ENCODE results near the gene MGMT. TPM values are rescaled to one million over a fixed set of nuclear protein-coding genes. Genes with fewer than 3 reads are reported as not detected.

MGMT gene
- total RNA-seq, 3 donors from 2014 or later = 15.4 to 17.5 (median 16.3) TPM

DNA sequence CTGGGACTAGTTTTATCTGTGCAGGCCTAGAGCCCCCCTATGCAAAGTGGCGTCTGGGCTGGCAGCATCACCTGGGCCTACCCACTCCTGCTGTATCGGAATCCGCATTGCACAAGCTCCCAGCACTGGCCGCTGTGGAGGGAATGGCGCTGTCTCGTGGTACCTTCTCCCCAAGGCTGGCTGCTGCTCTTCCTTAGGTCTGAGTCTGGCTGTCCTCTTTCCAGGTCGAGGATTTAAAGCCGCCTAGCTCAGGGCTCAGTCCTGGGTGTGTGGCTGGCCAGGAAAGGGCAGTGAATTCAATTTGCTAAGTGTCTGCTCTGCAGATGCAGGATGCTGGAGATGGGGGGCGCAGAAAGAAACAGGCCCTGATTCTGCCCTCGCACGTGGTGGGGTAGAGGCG, 44.7 kb downstream of the MGMT start:
- no peaks in the 10 kb centered on the region for H3K4me1 ChIP-seq (ENCODE audit: low read depth)
- ATAC-seq = no peak
- TF ChIP-seq, protein P1, sequence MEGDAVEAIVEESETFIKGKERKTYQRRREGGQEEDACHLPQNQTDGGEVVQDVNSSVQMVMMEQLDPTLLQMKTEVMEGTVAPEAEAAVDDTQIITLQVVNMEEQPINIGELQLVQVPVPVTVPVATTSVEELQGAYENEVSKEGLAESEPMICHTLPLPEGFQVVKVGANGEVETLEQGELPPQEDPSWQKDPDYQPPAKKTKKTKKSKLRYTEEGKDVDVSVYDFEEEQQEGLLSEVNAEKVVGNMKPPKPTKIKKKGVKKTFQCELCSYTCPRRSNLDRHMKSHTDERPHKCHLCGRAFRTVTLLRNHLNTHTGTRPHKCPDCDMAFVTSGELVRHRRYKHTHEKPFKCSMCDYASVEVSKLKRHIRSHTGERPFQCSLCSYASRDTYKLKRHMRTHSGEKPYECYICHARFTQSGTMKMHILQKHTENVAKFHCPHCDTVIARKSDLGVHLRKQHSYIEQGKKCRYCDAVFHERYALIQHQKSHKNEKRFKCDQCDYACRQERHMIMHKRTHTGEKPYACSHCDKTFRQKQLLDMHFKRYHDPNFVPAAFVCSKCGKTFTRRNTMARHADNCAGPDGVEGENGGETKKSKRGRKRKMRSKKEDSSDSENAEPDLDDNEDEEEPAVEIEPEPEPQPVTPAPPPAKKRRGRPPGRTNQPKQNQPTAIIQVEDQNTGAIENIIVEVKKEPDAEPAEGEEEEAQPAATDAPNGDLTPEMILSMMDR (IDR thresholded peaks at IDR 0.05) = no peak
- no peaks in the 10 kb centered on the region for H3K36me3 ChIP-seq (ENCODE audit: low read depth)
- H3K9me3 ChIP-seq = peaks cover 13% of the 10 kb centered on the region
- intact Hi-C loops (cut with DNase I, micrococcal nuclease) = no loop called here
- no peak overlapping the region for H3K4me3 ChIP-seq
- no peak for DNase-seq

DNA sequence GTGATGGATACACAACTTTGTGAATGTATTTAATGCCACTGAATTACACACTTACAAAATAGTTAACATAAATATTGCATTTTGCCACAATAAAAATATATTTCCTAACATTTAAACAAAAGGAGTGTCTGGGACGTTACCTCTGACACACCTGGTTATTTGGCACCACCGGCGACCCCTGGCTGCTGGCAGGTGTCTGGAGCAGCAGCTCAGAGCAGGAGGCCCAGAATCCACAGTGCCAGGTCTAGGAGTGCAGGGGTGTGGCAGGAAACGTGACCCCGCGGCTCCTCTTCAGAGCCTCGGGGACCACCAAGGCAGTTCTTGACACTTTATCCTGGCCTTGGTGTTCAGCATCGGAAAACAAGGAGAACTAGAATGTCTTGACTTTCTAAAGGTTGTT, 46.3 kb downstream of the MGMT start:
- H3K4me3 ChIP-seq = no peak overlapping the region
- TF ChIP-seq, protein P1 (IDR thresholded peaks at IDR 0.05) = no peak
- intact Hi-C loops (cut with DNase I, micrococcal nuclease) = no loop called here

DNA sequence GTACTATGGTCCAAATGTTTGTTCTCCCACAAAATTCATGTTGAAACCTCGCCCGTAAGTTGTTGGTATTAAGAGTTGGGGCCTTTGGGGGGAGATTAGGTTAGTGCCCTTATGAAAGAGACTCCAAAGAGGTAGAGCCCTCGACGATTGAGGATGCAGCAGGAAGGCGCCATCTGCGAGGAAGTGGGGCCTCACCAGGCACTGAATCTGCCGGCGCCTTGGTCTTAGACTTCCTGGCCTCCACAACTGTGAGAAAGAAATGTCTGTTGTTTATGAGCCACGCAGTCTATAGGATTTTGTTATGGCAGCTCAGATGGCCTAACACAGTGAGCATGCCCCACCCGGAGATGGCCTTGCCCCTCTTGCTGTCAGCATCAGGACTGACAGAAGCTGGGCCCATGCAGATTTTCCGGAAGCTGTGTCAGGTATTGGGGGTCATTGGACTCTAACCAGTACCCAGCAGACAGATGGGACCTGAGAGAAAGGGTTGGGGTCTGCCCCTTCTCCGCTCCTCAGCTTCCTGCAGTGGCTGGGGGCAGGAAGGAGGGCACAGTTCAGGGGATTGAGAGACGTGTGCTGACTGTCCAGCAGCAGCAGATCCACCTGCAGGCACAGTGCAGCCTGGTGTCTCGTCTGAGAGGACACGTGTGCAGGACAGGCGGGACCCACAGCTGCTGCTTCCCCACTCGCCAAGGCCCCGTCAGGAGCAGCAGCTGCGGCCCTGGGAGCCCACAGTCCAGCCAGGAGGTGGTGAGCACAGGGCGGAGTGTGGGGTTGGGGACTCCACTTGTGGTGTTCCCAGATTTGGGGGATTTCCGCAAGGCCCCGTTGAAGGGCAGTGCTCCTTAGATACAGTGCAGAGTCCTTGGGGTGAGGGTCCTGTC, 47.8 kb downstream of the MGMT start:
- no peaks in the 10 kb centered on the region for H3K9me3 ChIP-seq
- no peak for ATAC-seq
- intact Hi-C loops (cut with DNase I, micrococcal nuclease) = no loop called here

More for the DNA sequence above, 46.3 kb downstream of the MGMT start:
- DNase-seq = no peak
- no peaks in the 10 kb centered on the region for H3K4me1 ChIP-seq (ENCODE audit: low read depth)
- no peaks in the 10 kb centered on the region for H3K36me3 ChIP-seq (ENCODE audit: low read depth)
- no peaks in the 10 kb centered on the region for H3K9me3 ChIP-seq
- no peak for ATAC-seq

DNA sequence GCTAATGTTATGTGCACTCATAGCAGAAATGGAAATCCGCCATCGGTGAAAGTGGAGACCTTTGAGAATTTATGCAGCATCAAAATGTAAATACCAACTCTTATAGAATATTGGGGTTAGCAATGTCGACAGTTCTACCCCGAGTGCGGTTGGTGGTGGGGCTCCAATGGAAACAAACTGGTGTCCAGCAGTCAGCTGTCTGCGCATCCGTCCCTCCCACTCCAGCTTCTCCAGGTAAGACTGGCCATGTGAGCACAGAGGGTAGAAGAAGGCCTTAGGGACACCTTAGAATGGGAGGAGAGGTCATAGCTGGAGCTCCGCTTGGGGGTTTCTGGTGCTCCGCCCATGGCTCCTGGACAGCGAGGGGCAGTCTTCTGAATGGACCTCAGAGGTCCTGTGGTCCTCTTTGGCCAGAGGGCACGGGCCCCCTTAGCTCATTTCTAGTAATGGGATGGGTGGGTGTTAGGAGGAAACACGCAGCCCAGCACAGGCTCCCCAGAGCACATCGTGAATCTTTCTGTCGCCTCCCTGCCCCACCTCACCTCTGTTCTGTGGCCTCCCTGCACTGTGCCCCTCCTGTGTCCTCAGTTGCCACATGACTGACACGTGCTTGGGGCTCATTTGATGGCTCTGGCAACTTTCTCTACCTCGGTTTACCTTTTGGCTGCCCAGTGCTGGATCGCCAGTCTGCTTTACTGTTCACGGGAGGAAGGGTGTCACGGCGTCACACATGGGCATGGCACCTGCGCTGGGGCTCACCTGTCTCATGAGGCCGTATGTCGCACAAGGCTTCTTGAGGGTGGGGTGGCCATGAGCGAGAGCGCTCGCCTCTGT, 50.0 kb downstream of the MGMT start:
- Histone ChIP-seq H3K36me3 (ENCODE audit: low read depth) (no peaks in the 10 kb centered on the region), H3K4me1 (ENCODE audit: low read depth) (no peaks in the 10 kb centered on the region), H3K9me3 (no peaks in the 10 kb centered on the region), H3K4me3 (no peak overlapping the region)
- intact Hi-C loops (cut with DNase I, micrococcal nuclease) = no loop called here
- no peak for DNase-seq
- no peak for ATAC-seq
- TF ChIP-seq, protein P1 (IDR thresholded peaks at IDR 0.05) = no peak

More for the DNA sequence above, 47.8 kb downstream of the MGMT start:
- TF ChIP-seq, protein P1 (IDR thresholded peaks at IDR 0.05) = no peak
- H3K36me3 ChIP-seq (ENCODE audit: low read depth) = no peaks in the 10 kb centered on the region
- no peaks in the 10 kb centered on the region for H3K4me1 ChIP-seq (ENCODE audit: low read depth)
- no peak for DNase-seq
- no peak overlapping the region for H3K4me3 ChIP-seq

DNA sequence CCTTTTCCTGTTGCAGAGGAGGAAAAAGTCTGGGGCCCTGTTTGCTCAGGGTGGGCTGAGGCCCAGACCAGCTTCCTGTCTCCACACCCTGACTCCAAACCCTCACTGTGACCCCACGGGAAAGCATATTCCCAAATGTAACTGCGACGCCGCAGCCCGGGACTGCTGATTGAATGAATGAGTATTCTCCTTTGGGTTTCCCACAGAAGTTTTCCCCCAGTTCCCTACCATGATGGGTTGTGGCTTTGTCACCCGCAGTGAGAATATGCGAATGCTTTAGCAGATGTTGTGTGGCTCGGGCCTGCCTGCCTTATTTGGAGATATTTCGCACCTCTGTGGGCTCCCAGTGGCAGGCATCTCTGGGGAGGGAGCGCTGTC, 50.6 kb downstream of the MGMT start:
- intact Hi-C loops (cut with DNase I, micrococcal nuclease) = no loop called here
- no peak for ATAC-seq
- no peak overlapping the region for H3K4me3 ChIP-seq

More for the DNA sequence above, 50.6 kb downstream of the MGMT start:
- Histone ChIP-seq H3K4me1 (ENCODE audit: low read depth) (no peaks in the 10 kb centered on the region), H3K9me3 (no peaks in the 10 kb centered on the region), H3K36me3 (ENCODE audit: low read depth) (no peaks in the 10 kb centered on the region)
- TF ChIP-seq, protein P1 (IDR thresholded peaks at IDR 0.05) = no peak
- no peak for DNase-seq

Measured in mucosa of descending colon (tissue), 3 donors.